Retina (tissue), 1 donor: Measurements from ENCODE around the gene FILIP1L.
"Not testable (repeated sequence)": the region's sequence is repeated elsewhere in the genome, so short reads cannot be mapped to it uniquely, and the experiment has no call there.

Experiments
- DNase-seq: peaks from one replicate; pipeline ENCODE4 v3.0.0-alpha.2; 2016

Gene FILIP1L

DNA sequence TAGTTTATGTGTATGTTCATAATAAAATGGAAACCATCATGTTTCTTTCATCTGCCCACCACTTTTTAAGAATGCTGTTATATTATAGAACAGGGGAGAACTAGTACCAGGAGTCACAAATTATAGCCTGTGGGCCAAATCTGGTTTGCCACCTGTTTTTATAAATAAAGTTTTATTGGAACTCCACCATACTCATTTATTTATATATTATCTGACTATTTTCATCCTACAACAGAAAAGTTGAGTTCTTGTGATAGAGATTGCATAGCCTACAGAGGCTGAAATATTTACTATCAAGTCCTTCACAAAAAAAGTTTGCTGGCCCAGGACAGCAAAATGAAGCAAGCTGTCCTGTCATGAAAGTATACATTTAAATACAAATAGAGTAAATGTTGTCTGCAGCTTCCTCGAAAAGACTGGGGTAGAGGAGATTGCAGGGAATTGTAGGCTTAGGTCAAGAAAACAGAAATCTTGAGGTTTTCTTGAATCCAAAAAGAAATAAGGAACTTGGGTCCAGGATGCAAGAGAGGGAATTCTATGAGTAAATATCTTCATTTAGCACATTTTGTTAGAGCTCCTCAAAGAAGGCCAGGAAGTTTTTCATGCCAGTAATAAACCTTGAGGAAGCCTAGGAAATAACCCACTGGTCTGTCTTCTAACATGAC, 41.1 kb downstream of the FILIP1L start:
- no peak for DNase-seq

DNA sequence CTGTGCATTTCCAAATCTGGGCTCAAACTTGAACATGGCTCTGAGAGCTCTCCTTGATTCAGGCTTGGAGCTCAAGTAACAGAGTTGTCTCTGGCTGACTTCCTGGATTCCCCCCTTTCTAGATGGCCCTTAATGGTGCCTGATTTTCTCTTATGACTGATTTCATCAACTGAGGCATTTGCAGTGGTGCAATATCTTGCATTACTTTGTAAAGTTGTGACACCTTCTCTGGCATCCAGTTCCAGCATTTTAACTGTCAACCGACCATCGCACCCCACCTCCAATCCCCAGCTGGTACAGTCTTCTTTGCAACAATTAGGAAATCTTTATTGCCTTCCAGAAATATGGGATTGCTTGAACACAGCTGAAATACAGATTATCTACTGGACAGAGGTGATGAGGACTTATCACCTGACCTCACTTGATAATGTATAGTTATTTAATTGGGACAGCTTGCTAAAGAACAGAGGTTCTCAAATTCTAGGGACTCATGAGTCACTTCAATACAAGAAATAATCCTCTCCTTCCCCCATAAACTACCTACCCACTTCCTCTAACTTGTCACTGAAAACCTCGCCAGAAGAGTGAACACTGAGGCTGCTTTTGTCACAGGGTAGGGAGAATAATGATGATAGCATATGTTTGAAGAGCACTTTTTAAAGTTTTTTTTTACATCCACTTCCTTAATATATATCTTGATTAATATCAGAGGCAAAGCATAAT, 41.8 kb downstream of the FILIP1L start:
- no peak for DNase-seq

DNA sequence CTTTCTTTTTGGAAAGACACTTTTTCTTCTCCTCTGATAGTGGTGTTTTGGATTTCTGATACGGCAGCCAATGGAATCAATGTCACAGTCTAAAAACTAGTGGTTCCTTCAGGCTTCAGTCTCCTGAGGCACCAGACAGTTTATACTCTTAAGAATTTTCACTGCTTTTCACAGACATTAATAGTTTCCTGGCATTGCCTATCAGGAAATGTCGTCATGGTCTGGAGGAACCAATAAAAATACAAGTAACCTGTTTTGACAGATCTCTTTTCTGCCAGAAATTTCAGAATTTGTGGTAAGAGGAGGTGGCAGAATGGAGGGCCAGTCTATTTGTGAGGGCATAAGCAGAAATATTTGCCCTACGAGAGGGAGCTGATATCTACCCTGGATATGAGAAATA, 44.8 kb downstream of the FILIP1L start:
- no peak for DNase-seq

DNA sequence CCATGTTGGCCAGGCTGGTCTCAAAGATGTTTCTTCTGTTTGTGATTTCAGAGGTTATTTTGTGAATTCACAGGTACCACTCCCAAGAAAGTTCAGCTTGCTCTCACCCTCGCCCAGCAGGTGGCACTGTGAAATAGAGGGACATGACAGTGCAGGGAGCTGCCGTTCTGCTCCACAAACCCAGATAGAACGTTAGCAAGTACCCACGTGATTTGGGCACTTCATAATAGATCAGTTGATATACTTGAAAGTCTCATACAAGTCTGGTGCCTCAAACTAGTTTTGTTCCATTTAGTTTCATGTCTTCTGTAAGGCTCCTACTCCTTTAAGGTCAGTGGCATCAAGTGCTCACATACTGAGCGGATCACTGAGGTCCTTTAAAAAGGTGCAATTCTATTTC, 45.5 kb downstream of the FILIP1L start:
- DNase-seq = peak; percentile 53

DNA sequence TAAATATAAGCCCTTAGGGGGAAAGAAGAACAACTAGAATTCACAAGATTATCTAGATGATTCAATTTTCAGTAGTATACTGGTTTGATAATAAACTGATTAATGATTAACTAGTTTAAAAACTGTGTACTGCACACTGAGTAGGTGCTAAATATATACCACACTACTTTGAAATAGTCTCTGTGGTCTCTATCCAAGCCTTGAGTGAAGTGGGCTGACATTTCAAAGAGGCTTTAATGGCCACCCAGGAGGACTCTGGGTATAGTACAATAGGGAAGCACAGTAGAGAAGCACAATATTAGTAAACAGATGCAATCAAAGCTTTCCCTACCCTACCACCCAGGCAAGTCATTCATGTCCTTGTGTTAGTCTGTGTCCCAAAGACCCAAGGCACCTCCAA, 46.7 kb downstream of the FILIP1L start:
- no peak for DNase-seq

DNA sequence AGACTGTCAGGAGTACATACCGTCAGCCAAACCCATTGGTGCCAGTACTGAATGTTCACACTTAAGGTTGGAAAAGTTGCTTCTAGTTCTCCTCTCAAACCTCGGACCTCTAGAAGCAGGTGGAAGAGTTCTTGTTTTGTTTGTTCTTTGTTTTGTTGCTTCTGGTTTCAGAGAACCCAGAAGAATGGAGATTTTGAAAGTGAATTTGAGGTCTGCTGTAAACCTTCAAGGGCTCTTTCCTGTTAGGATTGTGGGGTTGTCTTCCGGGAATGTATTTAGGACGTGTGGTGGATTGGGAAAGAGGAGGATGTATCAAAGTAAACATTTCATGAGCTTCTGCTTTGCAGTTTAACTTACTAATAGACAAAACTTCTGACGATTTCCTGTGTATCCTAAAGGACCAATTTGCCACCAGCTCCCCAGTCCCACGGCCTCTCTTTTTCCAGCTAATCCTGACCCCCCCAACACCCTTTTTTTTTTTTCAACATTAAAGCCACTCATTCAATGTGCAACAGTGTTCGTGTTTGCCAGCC, 50.3 kb downstream of the FILIP1L start:
- DNase-seq = no peak

DNA sequence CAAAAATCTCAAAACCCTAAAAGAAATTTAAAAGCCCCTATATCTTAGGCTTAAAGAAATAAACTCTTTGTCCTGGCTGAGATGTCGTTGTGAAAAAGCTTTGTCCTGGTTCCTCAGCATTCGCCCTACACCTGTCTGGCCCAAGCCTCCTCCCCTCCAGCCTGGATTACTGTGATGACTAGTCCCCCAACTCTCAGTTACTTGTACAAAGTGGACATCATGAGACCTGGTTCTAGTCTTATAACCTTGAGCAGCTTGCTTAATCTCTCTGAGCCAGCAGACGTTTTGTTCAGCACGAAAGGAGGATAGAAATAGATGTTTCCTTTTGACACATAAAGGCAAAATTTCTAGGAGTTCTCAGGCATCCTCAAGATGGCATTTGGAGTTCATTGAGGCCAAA, 51.6 kb downstream of the FILIP1L start:
- no peak for DNase-seq

DNA sequence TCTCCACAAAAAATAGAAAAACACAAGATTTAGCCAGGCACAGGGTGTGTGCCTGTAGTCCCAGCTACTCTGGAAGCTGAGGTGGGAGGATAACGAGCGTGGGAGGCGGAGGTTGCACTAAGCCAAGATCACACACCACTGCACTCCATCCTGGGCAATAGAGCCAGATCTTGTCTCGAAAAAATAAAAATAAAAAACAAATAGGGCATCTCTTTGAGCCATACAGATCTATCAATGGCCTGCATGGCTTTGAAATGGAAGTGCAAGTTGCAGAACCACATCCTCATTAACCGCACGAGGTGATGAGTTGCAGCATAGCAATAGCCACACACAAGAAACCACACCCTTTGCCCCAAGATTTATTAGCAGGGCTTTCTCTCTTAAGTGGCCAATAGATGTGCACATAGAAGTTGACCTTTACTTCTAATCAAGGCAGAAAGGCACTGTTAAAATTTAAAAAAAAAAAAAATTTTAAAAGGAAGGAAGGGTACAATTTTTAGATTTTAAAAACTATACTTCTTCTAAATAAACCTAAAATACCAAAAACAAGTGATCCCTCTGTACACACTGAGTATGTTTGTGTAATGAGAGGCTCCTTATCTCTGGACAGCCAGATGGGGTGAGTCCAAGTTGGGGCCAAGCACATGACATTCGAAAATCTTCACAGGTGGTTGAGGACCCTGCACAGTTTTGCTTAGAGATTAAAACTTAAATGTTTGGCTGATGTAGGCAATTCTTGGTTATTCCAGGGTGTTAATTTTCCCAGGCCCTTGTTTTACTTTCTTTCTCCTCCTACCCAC, 53.4 kb downstream of the FILIP1L start:
- DNase-seq = no peak

DNA sequence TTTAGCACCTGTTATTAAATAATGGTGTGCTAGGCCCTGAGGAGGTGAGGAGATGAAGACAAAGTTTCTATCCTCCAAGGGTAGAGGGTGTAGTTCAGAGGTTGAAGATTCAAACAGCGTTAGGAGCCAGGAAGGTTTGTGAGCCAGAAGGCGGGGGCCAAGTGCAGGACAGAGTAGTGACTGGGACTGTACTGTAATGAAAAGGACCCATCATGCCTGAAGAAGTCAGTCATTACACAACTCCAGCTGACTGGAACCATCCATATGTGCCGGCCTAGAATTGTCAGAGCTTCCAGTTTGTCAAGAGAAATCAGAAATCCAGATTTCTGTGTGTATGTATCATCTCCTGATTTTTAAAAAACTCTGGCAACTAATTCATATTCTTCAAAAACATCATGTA, 54.8 kb downstream of the FILIP1L start:
- DNase-seq = no peak

DNA sequence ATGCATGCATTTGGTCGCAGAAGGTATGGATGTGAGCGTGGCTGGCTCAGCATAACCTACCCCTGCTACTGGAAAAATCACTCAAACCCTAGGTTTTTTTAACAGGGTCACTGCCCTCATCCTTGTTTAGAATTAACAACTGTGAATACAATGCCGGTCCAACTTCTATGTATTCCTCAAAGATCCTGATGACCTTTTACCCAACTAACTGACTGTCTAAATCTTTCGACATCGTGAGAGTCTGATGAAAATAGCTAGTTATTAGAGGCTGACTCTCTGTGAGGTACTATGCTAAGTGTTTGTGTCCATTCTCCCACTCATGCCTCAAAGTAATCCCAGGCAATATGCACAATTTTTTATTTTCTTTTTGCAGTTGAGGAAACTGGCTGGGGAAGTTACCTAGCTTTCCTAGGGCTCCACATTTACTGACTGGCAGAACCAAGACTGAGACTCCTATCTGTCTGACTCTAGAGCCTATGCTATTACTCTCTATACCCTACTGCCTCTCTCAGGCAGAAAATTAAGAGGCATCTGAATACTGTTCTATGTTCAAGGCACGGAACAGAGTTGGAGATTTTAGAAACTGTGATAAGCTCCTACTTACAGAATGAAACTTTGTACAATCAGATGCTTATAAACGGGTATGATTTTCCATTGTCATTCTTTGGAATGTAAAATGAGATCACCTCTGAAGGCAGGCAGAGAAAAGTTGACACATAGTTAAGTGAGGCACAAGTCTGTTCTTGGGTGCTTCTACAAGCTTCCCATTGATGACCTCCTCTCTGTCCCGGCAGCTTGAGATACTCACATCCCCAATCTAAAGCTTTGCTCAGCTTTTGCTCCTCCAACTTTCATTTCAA, 56.4 kb downstream of the FILIP1L start:
- DNase-seq = no peak

DNA sequence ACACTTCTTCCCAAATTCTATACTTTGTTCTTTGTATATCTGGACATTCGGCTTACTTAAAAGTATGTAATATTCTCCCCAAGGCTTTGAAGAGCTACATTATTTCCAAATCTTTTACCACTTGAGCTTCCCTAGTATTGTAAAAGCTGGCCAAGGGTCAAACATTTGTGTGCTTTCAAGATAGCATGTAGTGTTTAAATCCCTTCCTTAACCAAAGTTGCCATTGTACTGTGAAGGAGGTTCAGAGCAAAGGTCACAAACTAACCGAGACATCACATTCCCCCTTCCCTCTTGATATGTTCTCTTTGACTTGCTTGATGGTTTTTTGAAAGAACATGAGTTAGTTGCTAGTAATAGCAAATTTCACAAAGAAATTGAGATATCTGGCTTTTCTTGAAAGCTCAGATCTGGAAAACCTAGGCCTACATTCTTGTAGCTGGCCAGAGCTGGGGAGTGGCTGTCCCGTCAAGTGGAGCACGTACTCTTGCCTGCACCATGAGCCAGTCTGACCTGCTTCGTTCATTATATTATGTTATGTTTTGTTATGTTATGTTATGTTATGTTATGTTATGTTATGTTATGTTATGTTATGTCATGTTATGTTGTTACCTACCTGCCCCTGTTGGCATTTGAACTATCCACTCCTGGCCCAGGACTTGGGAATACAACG, 60.2 kb downstream of the FILIP1L start:
- DNase-seq = no peak

DNA sequence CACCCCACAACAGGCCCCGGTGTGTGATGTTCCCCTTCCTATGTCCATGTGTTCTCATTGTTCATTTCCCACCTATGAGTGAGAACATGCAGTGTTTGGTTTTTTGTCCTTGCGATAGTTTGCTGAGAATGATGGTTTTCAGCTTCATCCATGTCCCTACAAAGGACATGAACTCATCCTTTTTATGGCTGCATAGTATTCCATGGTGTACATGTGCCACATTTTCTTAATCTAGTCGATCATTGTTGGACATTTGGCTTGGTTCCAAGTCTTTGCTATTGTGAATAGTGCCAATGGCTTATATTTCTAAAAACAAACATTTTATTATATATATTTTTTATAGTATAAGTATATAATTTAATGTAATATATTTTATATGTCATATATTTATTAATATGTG, 62.8 kb downstream of the FILIP1L start:
- not testable (repeated sequence) for DNase-seq

DNA sequence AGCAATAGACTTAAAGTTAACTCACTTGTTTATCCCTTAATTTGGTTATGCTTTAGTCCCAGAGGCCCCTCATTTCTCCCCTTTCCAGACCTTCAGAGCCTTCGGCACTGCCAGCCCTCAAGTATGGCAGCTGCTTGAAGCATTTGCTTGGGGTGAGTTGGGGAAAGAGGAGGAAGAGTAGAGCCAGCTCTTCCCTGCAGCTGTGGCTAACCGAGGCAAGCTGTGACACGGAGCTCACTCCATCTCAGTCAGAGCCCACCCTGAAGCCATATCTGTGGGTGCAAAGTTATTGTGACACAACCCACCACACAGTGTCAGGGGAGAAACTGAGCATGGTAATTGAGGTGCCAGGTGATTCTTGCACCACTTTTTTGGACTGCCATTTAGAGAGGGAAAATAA, 66.1 kb downstream of the FILIP1L start:
- DNase-seq = no peak

DNA sequence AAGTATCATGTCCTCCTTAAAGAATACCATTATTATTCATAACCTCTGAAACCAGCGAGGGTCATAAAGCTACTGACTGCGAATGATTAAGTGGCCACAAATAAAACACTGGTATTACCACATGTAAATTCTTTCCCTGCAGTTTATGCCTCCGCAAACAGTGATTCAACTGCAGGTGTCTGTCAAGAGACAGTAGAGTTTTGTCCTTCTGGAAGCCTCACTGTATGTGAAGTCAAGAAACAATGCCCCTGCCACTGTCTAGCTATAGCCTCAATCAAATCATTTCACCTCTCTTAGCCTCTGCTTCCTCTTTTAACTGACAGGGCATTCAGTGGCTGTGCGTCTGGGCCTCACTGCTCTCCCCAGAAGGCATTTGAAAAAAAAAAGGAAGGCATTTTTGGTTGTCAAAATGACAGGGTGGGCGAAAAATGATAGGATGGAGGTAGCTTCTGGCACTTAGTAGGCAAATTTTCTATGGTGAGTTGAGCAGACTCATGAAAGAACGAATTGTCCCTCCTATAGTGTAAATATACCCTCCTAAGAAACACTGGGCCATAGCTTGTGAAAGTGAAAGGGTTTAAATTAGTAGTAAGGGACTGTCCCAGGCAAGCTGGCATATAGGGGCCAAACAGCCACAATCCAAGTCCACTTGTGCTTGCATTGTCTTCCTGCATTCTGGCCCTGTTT, 66.7 kb downstream of the FILIP1L start:
- DNase-seq = no peak

DNA sequence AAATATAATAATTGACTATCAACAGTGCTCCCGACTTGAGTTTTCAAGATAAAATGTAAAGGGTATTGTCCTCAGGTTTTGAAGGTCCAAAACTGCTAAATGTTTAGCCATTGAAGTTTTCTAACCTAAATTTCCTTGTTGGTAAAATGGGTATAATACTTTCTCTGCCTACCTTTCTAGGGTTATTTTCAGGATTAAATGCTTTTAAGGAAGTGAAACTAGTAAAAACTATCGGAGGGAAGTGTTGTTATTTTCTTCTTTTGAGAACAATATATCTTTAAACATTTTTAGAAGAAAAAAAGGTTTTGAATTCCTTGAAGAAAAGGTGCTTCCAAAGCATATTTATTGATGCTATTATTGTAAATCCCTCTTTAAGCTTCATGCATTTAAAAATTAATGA, 67.3 kb downstream of the FILIP1L start:
- no peak for DNase-seq

DNA sequence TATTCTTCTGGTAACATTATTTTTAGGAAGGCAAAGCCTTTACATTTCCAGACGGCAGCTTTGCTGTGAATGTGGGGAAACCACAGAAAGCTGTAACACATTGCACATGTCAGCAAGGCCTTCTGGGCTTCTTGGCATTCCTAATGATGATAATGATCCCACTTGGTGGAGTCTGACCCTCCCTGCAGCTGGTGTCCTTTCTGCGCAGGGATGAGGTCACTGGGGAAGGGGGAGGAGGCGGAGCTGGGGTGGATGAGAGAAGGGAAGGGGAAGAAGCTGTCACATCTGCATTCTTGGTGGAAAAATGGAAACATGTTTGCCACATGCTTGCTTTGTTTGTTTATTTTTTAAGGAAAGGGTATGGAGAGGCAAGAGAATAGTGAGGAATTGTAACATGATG, 68.6 kb downstream of the FILIP1L start:
- no peak for DNase-seq

DNA sequence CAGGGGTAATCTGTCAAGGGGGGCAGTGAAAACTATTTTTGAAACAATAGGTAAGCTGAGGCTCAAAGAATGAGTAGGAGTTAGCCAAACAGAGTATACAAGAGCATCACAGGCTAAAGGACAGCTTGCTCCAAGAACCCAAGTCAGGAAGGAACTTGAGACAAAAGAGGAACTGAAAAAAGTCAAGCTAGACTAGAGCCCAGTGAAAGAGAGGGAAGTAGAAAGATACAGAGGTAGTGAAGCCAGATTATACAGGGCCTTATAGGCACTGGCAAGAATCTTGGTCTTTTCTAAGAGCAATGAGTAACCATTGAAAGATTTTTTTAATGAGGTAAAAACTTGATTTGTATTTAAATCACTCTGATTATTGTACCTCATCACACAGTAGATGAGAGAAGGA, 69.9 kb downstream of the FILIP1L start:
- no peak for DNase-seq

DNA sequence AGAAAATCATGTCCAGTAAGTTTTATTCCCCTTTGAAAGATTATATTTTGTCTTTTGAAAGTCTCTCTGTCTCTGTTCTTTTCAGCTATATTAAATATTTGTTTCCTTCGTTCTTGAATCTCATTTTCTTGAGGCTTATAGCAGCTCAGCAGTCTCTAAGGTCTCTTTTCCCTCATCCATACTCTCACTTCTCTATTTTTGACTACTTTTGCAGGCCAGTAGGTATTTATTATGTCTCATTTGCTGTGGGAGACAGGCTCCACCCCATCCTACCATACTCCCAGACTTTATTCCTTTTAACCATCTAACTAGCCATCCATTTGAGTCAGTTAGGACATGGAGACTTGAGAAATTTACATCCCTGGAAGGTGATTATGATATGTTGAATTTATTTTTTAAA, 71.0 kb downstream of the FILIP1L start:
- DNase-seq = no peak

DNA sequence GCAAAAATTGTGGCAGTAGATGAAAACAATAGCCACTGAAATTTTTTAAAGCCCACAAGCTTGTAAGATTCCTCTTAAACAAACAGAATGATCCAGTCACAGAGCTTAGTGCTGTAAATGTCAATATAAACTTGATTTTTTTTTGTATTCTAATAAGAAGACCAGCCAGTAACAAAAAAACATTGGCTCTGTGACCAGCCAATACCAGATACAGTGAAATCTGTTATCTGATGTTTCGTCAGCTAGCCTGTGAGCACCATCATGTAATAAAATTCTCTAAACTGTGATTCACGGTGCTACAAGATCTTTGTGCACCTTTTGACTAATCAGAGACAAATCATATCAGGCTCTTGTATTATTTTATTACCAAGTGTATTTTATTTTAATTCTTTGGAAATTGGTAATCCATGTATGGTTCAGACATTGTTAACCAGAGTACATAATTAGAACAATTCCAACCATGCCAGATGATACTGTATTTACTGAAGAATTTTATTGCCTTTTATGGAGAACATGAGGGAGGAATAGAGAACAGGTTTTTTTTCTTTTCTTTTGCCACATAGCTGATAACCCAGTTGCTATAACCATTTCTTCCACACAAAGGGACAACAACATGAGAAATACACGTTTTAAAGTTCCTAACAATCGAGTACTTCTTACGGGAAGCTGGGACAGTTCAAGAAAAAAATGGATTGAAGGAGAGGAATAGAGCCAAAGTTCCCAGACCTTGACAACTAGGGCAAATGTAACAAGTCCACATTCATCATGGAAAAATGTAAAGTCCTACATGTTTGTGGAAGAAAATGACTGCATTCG, 71.9 kb downstream of the FILIP1L start:
- DNase-seq = no peak

DNA sequence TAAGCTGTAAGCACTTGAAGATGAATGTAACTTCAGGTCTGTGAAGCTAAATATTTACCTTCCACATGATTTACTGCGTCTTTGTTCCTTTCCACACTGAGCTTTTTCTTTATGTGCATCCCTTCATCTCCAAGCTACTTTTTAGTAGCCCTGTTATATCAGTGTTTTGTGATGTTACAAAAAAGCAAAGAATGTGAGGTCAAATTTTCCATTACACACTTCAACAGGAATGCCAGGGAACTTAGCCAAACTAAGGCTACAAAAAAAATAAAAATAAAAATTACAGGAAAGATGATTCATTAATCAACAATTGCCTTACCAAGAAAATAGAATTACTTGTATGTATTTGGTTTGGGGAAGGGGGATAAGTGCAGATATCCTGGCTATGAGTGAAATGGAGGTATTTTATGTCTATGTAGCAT, 73.0 kb downstream of the FILIP1L start:
- DNase-seq = no peak
